GM06990 (cell line): ENCODE results near the gene AK4.

Source experiments
- DNase-seq: peaks from one replicate; pipeline ENCODE4 v3.0.0-alpha.2; 2011; ENCODE audit not compliant: insufficient read length; ENCODE audit errors: extremely low read depth
- H3K27me3 ChIP-seq: replicated peaks from 2 replicates; pipeline ENCODE4 v1.6.0; 2011; ENCODE audit warnings: low read length; ENCODE audit not compliant: control insufficient read depth, insufficient read depth
- H3K36me3 ChIP-seq: 2 replicates; pipeline ENCODE4 v1.5.1; 2011; ENCODE audit warnings: low read length; ENCODE audit not compliant: control insufficient read depth, insufficient read depth
- H3K4me3 ChIP-seq: replicated peaks from 2 replicates; pipeline ENCODE4 v1.5.1; 2011; ENCODE audit warnings: low read depth, mild to moderate bottlenecking, control low read depth, low read length
- CTCF ChIP-seq: IDR thresholded peaks from 2 replicates; pipeline ENCODE4 v1.5.1; 2011; ENCODE audit warnings: low read length, control low read depth, mild to moderate bottlenecking, inconsistent platforms; ENCODE audit not compliant: insufficient read depth, poor library complexity, severe bottlenecking

Gene AK4

GRCh38 chr1:65164633-65165032 lies 16.6 kb downstream of the AK4 start:
- no peak for TF ChIP-seq CTCF
- DNase-seq, result no peak
- Histone ChIP-seq H3K36me3 (no peaks in the 10 kb centered on the region), H3K27me3 (no peaks in the 10 kb centered on the region), H3K4me3 (no peak overlapping the region)

- no peak for TF ChIP-seq CTCF
- no peak overlapping the region for H3K4me3 ChIP-seq
- DNase-seq, result peak; percentile 16
These were observed 17.4 kb downstream of the AK4 start for GRCh38 chr1:65165269-65165993.

GRCh38 chr1:65166572-65167305 lies 18.7 kb downstream of the AK4 start:
- no peak for DNase-seq
- TF ChIP-seq CTCF, result no peak
- no peaks in the 10 kb centered on the region for H3K36me3 ChIP-seq
- H3K4me3 ChIP-seq, result no peak overlapping the region
- H3K27me3 ChIP-seq, result no peaks in the 10 kb centered on the region

More at GRCh38 chr1:65165269-65165993, 17.4 kb downstream of the AK4 start:
- Histone ChIP-seq H3K27me3 (no peaks in the 10 kb centered on the region), H3K36me3 (no peaks in the 10 kb centered on the region)

GRCh38 chr1:65167586-65168242 lies 19.7 kb downstream of the AK4 start:
- no peak for DNase-seq
- H3K27me3 ChIP-seq, result no peaks in the 10 kb centered on the region
- no peak for TF ChIP-seq CTCF
- no peak overlapping the region for H3K4me3 ChIP-seq
- no peaks in the 10 kb centered on the region for H3K36me3 ChIP-seq

- TF ChIP-seq CTCF, result no peak
- H3K36me3 ChIP-seq, result no peaks in the 10 kb centered on the region
These were observed 20.9 kb downstream of the AK4 start for GRCh38 chr1:65168867-65169266.

More at GRCh38 chr1:65168867-65169266, 20.9 kb downstream of the AK4 start:
- Histone ChIP-seq H3K27me3 (no peaks in the 10 kb centered on the region), H3K4me3 (no peak overlapping the region)
- no peak for DNase-seq
